HG03575 (cell line): ENCODE data around the gene ANKRD39.

ENCODE experiments used
- ATAC-seq: cut with Tn5 transposase; IDR thresholded peaks from one replicate; pipeline ENCODE4 v1.9.1; 2021; ENCODE audit not compliant: unreplicated experiment, insufficient number of reproducible peaks, low FRiP score; ENCODE audit errors: extremely low read depth

Gene ANKRD39

DNA sequence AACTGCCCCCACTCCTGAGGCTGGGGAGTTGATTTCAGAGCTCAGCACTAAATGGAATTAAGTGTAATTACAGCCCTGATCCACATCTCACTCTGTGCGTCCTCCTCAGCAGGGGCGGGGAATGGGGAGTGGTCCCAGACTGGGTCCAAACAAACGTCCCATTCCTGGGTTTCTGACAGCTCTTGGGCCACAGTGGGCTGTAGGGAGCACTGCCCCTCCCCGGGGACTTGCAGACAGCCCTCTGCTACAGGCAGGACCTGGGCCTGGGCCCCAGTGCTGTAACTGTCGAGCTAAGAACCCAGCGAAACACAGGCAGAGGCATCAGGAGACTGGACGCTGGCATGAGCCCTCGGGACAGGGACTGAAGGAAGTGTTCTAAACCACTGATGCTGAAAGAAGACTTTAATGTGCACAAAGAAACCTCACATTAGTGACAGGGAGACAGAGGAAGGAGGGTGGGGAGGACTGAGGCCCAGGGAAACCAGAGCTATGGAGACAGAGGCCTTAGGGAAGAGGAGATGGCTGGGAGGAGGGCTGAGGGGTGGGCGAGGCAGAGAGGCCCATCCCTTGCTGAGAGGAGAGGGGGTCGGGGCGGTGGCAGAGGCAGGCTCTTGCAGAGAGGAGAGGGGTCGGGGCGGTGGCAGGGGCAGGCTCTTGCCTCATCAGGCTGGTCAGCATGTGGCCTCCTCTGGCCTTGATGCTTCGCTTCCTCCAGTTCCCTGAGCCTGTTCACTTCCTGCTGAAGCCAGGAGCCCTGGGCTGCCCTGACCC is 17.9 kb upstream of the ANKRD39 start:
- ATAC-seq: no peak

DNA sequence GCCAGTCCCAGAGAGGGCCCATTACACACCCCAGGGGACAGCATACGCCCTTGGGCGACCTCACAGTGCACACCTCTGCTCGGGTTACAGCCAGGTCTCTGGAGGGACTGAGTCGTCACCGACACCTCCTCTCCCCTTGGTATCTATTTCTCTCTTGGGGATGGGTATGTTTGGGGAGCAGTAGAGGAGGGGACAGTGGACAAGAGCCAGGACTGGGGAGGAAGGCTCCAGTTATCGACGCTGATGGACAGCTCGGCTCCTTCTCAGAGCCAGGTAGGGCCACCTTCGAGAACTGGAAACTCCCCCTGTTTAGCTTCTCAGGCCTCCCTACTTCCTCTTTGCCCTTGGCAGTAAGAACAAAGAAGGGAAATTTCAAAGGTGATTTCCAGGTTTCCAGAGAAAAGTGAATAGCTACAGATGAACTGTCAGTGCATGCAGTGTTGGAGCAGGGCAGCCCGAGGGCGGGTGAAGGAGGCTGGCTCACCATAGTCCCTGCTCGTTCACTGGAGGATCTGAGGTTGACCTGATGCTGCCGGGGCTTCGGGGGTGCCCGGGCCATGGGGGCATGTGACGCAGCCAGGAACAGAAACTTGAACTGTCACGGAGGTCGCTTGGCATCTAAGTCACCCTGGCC is 16.5 kb upstream of the ANKRD39 start:
- no peak for ATAC-seq

DNA sequence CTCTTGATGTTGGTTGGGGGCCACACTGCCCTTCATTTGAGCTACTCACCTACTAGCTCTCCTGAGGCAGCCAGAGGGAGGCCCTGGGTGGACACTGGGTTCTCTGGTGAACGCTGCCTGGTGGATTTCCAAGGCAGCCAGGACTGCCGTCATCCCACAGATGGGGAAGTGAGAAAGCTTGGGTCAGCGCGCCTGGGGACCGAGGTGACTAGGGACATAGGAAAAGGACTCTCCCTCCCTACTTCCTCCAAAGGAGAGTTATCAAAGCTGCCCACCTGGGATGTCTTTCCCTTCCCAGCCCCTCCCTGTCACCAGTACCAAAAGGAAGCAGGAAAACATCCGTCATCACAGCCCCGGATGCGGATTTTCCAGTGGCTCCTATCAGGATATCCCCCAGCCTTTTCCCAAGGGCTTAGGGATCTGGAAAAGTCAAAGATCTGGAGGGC is 15.9 kb upstream of the ANKRD39 start:
- ATAC-seq: no peak

DNA sequence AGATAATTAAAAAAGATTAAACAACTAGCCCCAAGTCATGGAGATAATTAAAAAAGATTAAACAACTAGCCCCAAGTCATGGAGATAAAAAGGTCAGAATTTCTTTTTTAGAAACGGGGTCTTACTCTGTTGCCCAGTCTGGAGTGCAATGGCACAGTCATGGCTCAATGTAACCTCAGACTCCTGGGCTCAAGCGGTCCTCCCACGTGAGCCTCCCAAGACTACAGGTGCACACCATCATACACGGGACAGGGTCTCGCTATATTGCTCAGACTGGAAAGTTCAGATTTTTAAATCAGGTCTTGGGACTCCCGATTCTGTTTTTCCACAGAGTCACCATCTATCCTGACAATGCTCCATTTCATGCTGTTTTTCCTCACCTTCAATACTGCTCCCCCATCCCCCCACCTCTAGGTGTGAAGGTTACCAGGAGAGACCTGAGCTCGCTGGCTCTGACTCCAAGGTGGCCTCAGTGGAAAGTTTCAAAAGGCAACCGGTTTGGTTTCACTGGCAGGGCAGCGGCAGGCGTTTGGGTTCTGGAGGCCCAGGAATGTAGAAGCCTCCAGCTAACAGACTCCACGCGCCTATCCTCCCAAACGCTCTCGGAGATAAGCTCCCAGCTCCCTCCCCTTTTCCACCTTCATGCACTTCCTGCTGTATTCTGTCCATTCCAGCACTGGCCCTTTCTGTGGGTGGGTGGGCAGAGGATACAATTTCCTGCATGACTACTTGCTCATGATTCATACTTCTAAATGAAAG is 15.0 kb upstream of the ANKRD39 start:
- no peak for ATAC-seq

DNA sequence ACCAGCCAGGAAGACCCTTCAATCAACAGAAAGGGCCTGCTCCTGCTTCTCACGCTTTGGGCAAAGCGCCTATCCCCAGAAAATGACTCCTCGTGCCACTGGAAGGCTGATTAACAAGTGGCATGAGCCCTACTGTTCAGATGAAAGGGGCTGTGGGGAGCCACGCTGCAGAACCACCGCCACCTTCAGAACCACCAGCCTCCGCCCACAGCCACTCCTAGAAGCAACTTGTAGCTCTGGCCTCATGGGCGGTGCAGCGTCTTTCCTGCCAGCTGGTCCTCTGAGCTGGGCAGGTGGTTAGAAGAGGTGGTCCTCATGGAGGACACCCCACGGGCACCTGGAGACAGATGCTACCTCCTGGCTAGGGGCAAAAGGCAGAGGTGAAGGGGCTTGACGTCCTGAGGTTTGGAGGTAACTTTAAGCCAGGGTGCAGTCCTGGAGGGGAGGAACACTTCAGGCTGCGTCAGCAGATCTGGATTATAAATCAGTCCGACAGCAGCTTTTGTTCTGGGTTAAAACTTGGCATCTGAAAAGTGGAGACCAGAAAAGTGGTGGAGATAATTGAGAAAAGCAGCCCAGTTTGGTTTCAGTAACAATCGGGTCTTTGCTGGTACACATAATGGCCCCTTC is 12.9 kb upstream of the ANKRD39 start:
- ATAC-seq: no peak

DNA sequence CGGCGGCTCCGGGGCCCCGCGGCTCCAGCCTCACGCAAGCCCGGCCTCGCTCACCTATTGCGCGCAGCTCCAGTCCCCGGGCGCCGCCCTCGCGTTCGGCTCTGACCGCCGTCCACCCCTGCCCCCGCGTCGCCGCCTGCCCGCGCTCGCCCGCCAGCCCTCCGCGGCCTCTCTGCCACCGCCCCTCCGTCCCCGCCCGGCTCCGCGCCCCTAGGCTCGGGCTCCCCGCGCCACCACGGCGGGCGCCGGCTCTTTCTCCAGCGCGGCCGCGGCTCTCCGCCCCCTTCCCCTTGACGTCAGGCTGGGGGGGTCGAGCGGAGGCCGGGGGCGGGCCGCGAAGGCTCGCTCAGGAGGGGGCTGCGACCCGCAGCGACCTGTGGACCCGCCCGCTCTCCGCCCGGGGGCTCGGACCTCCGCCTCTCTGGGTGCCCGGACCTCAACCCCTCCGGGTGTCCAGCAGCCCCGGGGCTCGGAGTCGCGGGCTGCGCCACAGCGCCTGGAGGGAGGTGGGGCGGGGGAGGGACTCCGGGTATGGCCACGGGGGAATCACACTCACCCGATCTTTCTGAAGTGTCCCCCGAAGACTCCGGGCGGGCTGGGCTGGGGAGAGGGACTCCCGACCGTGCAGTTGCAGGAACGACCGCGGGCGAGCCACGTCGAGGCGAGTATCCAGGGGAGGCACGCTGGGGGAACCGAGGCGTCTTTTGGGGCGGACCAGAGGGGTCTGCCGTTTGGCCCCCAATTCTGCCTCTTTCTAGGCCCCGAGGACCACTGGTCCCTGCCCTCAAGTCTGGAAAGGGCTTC is 12.2 kb upstream of the ANKRD39 start, which contains the start of gene SEMA4C:
Gene SEMA4C, minus strand, starts transcription at position 259 of the 804 bp plus-strand sequence. CDS start 2,194 bp downstream, outside the sequence.
- no peak for ATAC-seq

DNA sequence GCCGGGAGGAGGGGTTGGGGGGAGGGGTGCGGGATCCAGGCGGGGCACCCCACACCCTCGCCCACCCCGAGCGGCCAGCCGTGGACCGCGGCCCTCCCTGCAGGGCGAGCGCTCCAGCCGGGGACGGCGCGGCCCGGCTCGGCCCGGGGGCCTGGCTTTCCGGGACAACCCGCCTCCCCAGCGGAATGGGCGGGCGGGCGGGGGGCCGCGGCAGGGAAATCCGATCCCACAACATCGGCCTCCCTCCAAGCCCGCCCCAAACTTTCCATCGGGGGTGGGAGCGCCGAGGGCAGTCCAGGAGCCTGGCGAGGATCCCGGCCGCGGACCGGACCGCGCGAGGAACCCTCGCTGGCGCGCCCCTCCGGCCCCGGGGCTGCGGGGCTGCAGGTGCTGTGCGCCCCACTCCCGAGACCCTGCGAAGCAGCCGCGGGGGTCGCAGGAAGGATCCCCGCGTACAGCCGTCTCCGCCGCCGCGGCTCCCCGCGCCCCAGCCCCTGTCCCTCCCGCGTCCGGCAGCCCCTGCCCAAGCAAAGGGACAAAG is 11.5 kb upstream of the ANKRD39 start:
- no peak for ATAC-seq

DNA sequence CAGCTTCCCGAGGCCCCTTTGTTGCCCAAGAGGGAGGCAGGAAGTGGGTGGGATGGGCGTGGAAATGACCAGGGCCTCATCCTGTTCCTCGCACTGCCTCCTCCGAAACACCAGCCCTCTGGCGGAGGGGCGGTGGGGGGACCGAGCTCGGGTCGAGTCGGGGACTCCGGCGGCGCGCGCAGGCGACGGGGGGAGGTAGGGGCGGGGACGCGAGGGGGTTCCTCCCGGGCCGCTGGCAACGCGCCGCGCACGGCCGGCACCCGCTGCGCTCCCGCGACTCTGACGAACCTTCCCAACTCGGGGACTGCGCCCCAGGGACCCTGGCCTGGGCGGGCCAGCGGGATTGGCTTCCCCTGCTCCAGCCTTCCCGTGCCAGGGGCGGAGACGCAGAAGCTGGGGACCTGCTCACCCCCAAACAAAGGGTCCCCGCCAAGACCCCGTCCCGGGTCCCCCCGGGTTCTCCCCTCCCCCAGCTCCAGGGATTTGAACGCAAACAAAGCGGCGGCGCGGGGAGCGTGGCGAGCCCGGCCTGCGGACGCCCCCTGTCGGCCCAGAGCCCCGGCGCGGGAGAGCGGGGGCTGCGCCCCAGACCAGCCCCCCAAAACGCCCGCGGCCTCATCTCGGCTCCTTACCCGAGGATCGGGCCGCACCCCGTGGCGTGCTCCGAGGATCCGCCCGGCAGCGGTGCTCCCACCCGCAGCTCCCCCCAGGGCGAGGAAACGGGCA is 10.9 kb upstream of the ANKRD39 start:
- ATAC-seq: no peak

DNA sequence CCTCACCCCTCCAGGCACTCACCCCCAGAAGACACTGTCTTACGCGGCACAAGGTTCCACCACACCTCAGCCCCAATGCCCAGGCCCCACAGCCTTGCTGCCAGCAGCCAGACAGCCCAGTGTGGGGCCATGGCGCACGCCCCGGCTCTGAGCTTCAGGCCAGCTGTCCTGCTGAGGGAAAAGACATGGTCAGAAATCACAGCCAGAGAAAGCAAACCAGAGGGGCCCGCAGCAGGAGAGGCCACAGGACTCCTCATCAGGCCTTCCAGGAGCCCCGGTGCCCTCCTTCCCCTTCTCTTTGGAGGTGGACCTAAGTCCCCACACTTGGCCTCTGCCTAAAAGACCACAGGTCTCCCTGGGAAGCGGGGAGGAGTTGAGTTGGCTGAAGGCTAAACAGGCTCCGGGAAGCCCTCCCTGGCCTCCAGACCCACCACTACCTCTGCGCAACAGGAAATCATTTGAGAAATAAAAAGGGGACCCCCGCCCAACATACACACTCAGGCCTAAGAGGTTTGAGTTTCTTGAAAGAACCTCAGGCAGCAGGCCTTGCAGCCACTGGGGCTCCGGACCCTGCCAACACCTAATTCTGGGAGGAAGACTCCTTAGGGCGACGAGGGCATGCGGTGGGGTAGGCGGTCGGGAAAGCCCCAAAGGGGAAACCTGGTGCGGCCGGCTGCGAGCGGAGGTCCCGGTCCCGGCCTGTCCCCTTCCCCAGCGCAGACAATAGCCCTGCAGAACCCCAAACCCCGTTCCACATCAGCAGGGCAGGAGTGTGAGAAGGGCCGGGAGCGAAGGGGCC is 10.1 kb upstream of the ANKRD39 start:
- no peak for ATAC-seq

DNA sequence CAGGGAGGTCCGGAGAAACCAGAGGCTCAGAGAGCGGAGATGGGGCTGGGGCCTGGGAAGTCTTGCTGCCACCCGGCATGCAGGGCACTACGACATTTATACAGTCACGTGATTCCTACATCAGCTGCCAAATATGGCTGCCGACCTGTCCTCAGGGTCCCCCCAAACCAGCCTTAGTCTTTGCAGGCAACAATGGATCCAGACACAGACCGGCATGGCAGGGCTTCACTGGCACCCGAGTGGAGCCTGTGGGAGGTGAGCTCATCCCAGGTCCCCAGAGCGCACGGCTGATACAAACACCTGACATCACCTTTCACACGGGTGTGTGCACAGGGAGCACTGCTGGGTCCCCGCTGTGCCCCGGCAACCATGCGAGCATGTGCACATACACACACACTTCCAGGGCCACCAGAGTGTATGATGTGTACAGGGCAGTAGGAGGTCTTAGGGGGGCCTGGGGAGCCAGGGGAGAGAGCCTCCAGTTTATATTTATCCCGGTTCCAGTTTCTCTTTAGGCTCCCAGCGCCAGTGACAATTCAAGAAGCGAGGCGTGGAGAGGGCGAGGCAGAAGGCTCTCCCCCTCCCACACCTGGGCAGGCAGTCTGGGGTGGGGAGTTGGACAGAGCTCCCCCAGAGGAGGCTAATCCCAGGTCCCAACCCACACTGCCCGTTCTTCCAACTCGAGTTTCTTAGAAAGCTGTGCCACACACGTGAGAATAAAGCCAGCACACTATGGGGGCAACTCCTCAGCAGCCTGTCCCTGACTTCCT is 9.4 kb upstream of the ANKRD39 start:
- ATAC-seq: no peak

DNA sequence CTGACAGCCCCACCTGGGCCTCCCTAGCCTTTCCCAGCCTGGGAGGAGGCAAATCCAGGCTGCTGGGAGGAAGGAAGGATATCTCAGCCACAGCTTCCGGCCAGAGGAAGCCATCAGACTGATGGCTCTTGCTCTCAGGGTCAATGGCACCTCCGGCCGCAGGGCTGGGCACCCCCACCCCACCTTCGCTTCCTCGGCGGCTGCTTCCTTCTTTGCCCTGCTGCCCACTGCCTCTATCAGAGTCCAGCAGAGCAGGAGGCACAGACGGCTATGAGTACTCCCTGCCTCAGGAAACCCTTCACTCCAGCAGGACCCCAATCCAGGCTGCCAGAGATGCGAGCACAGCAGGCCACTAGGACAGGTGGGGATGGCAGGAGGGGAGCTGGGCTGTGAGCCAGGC is 8.8 kb upstream of the ANKRD39 start:
- ATAC-seq: no peak

DNA sequence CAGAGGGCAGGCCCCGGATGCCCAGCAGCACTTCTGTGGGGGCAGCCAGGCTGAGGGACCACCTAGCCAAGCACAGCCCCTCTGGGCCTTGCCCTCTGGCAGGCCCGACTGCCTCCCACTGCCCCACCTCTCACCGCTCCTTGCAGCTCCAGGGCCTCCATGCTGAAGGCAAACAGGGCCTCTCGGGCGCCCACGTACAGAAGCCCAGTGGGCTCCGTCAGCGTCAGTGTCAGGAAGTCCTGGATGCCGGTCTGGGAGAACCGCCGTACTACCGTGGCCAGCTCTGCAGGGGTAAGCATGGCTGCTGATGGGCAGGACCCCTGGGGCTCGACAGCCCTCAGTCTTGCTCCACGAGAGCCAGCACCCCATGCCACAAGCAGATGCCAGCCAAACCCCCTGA is 8.3 kb upstream of the ANKRD39 start:
- ATAC-seq: no peak

DNA sequence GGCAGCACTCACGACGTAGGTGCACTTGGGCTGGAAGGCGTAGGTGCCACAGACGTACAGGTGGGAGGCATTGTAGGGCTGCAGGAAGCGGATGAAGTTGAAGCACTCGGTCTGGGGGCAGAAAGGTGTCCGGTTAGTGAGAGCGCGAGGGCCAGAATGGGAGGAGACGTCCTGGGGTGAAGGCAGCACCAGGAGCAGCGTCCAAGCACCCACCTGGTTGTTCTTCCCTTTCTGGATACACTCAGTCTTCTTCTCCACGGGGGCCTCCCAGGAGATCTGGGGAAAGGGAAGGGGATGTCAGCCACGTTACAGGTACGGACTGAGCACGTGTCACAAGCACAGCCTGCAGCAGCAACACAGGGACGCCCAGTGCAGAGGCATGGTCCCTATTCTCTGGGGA is 7.8 kb upstream of the ANKRD39 start:
- no peak for ATAC-seq

DNA sequence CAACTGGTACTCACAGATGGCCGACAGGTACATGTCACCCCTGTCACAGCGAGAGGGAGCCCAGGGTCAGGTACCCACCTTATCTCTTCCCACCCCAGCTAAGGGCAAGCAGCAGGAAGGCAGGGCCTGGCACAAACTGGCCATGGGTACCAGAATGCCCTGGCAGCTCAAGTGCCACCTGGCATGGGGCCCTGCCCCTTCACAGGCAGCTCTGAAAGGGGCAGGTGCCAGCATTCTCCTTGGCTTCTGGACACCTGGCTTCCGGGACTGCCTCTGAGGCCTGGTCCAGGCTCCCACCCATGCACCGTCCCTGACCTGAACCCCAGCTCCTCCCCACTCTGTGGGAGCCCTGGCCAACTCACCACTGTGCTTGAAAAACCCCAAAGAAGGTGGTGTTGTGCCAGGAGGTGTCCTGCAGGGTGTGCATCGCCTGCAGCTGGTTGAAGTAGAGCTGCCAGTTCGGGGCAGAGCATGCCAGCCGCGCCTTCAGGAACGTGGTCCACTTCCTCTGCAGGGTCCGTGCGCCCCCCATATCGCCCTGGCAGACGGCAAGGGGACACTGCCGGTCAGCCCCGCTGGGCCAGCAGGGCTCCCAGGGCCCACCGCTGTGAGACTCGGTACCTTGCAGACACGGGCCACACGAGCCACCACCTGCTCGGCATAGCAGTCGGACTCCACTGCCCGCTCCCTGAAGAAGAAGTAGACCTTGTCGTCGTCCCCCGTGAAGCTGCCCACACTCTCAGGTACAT is 6.7 kb upstream of the ANKRD39 start:
- no peak for ATAC-seq

DNA sequence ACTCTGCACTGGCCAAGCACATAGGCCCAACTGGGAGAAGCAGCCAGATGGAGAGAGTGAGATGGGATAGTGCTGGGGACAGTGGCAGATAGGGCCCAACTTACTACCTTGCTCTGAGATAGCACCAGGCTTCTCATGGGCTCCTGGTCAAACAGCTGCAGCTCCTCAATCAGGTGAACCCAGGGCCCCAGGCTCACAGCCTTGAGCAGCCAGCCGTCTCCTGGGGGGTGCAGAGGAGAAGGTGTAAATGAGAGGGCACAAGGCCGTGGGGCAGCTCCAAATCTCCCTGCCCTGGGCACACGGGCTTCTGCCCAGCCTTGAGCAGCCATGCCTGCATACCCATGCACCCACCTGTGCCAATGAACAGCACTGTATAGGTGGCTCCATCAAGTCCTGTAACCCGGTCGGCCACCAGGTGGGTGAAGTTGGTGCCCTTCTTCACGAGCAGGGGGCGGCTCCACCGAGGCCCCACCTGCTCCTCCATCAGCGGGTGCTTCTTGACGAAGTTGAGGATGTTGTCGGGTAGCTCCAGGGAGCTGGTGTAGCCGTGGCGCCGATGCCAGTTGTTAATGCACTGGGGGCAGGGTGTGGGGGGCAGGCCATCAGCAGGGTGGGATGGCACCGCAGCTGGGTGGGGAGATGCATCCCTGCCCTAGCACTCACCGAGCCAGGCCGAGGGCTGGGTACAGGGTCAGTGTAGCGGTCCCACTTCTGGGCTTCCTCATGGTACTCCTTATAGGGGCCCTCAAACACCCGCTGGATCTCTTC is 5.9 kb upstream of the ANKRD39 start:
- no peak for ATAC-seq
